Gastrocnemius medialis (tissue), 4 donors: ENCODE data around the gene EIF3B. TPM values are rescaled to one million over a fixed set of nuclear protein-coding genes. Genes with fewer than 3 reads are reported as not detected.
"Not testable (repeated sequence)": the region's sequence is repeated elsewhere in the genome, so short reads cannot be mapped to it uniquely, and the experiment has no call there.

ENCODE experiments used
- ATAC-seq, 2 donors: fragments of 150-250 bp; one replicate each; pipeline ENCODE4 v1.9.1; 2016
- DNase-seq, 2 donors: peaks; one replicate each; pipeline ENCODE4 v3.0.0-alpha.2; 2019
- H3K27ac ChIP-seq, 4 donors: fragments of 200-600 bp; sonication (generic); 1 replicate in 1 of 4; 2 replicates in 3 of 4; pipeline ENCODE4 v1.5.1; 2016 to 2018; ENCODE audit warnings: mild to moderate bottlenecking in 2 of 4, moderate library complexity in 1 of 4
- H3K27me3 ChIP-seq, 3 donors: fragments of 200-600 bp; sonication (generic) in 2 of 3; 1 replicate in 1 of 3; 2 replicates in 2 of 3; pipeline versions ENCODE4 v1.5.1 to v1.6.0; 2016 to 2019; ENCODE audit warnings: mild to moderate bottlenecking in 1 of 3, moderate library complexity in 1 of 3
- H3K36me3 ChIP-seq, 2 donors: fragments of 200-600 bp; sonication (generic) in 1 of 2; one replicate each; pipeline ENCODE4 v1.5.1; 2017 to 2018
- H3K4me1 ChIP-seq, 2 donors: fragments of 200-600 bp; sonication (generic) in 1 of 2; one replicate each; pipeline ENCODE4 v1.5.1; 2016 to 2017; ENCODE audit warnings: mild to moderate bottlenecking in 2 of 2
- H3K4me3 ChIP-seq, 4 donors: fragments of 200-600 bp; sonication (generic) in 3 of 4; 1 replicate in 1 of 4; 2 replicates in 3 of 4; pipeline ENCODE4 v1.5.1; 2016 to 2019; ENCODE audit warnings: mild to moderate bottlenecking in 2 of 4
- H3K9me3 ChIP-seq, 3 donors: fragments of 200-600 bp; sonication (generic) in 2 of 3; 1 replicate in 1 of 3; 2 replicates in 2 of 3; pipeline ENCODE4 v1.5.1; 2016 to 2019
- POLR2A ChIP-seq, 2 donors: fragments of 450-650 bp; IDR thresholded peaks; one replicate each; pipeline ENCODE4 v1.6.1; 2017; ENCODE audit warnings: antibody characterized with exemption in 2 of 2, mild to moderate bottlenecking in 2 of 2, moderate library complexity in 2 of 2
- in situ Hi-C, 4 donors: fragments of 200-750 bp; cut with MboI; loops; one replicate each; pipeline versions ENCODE4 v1.15.0 to v1.8.0; 2017; ENCODE audit warnings: low sequenced_read_pairs in 4 of 4
- intact Hi-C: fragments of 100-400 bp; cut with DNase I; formaldehyde crosslinking; loops from one replicate; pipeline ENCODE4 v1.15.1; 2023; ENCODE audit warnings: low total_unique reads
- total RNA-seq, 4 donors: library from RNA; depleted of rRNA; stranded (reverse); fragments of >200 nt; gene quantifications; one replicate each; pipeline versions ENCODE4 v1.1.0 to v1.2.3, GENCODE V29; 2016
- TF ChIP-seq, protein P1 (sequence below), 5 experiments: fragments of 450-650 bp in 3 of 5; fragments of 200-600 bp in 2 of 5; sonication (generic) in 2 of 5; IDR thresholded peaks in 4 of 5; conservative IDR thresholded peaks in 1 of 5; 1 replicate in 4 of 5; 2 replicates in 1 of 5; pipeline ENCODE4 v1.5.1; 2016 to 2019; ENCODE audit warnings: antibody characterized with exemption in 5 of 5, mild to moderate bottlenecking in 3 of 5, moderate library complexity in 3 of 5

The EIF3B gene
- total RNA-seq, 4 donors from 2014 or later = 105 to 207 (median 195) TPM

DNA sequence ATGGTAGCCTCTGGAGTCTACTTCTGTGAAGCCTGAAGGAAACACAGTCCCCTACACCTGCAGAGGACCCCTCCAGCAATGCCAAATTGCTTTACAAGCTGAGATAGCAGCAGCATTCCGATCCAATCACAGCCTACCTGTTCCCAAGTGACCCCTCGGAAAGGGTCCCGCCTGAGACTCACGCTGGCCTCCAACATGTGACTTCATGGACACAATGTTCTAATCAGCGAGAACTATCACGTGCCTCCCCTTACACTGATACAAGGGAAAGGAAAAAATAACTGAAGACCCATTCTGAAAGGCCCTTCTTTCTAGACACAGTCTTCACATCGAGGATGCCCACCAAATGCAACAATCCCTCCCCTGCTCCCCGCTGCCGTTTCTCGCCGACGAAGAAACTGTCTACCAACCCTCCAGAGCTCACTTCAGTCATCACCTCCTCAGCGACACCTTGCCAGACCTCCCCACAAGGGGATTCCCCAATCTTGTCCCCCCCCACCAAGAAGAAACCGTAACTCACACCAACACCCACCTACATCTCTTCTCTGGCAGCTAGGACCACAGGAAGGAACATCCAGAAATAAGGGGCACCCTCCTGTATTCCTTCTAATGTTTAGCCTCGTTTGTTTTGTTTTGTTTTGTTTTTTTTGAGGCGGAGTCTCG lies 42.2 kb upstream of the EIF3B start:
- TF ChIP-seq, protein P1, sequence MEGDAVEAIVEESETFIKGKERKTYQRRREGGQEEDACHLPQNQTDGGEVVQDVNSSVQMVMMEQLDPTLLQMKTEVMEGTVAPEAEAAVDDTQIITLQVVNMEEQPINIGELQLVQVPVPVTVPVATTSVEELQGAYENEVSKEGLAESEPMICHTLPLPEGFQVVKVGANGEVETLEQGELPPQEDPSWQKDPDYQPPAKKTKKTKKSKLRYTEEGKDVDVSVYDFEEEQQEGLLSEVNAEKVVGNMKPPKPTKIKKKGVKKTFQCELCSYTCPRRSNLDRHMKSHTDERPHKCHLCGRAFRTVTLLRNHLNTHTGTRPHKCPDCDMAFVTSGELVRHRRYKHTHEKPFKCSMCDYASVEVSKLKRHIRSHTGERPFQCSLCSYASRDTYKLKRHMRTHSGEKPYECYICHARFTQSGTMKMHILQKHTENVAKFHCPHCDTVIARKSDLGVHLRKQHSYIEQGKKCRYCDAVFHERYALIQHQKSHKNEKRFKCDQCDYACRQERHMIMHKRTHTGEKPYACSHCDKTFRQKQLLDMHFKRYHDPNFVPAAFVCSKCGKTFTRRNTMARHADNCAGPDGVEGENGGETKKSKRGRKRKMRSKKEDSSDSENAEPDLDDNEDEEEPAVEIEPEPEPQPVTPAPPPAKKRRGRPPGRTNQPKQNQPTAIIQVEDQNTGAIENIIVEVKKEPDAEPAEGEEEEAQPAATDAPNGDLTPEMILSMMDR (IDR thresholded peaks at IDR 0.05 in 4 of 5, conservative IDR thresholded peaks at IDR 0.05 in 1 of 5) = no peak
- no peak for TF ChIP-seq POLR2A (IDR thresholded peaks at IDR 0.05)
- no peak overlapping the region for H3K4me3 ChIP-seq
- no peaks in the 10 kb centered on the region for H3K27me3 ChIP-seq
- H3K9me3 ChIP-seq = no peaks in the 10 kb centered on the region
- no peaks in the 10 kb centered on the region for H3K36me3 ChIP-seq
- in situ Hi-C loops = no loop called here
- intact Hi-C loops = loop anchor here (5.0 kb wide), 2 partner anchors 80 to 245 kb away; partner anchors contain the start of genes BRAT1, IQCE and MAD1L1
- no peaks in the 10 kb centered on the region for H3K4me1 ChIP-seq
- no peak for DNase-seq
- ATAC-seq = no peak
- H3K27ac ChIP-seq = no peak overlapping the region

DNA sequence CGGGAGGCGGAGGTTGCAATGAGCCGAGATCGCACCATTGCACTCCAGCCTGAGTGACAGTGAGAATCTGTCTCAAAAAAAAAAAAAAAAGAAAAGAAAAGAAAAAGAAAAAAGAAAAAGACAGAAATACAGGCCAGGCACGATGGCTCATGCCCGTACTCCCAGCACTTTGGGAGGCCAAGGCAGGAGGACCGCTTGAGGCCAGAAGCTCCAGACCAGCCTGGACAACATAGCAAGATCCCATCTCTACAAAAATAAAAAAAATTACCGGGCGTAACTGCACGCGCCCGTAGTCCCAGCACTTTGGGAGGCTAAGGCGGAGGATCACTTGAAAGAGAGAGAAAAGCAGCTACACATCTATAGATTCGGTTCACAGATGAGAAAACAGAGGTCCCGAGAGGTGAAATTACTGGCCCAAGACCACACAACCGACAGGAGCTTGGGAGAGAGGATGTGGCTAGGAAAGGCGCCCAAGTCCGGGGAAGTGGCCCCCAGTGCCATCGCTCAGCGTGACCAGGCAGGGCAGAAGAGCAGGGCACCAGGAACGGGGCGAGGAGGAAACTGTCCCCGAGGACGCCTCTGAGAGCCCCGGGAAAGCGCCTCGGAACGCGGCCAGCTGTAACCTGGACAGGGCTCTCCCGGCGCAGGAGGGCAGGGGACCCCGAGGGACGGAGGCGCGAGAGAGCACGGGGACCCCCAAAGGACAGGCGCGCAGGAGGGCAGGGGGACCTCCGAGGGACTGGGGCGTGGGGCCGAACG lies 41.0 kb upstream of the EIF3B start:
- TF ChIP-seq POLR2A (IDR thresholded peaks at IDR 0.05) = no peak
- TF ChIP-seq, protein P1 (IDR thresholded peaks at IDR 0.05 in 4 of 5, conservative IDR thresholded peaks at IDR 0.05 in 1 of 5) = no peak
- Histone ChIP-seq H3K27me3 (no peaks in the 10 kb centered on the region), H3K9me3 (no peaks in the 10 kb centered on the region), H3K36me3 (no peaks in the 10 kb centered on the region), H3K4me3 (peak overlapping the region; percentile 75 to 90 (median 78)), H3K4me1 (no peaks in the 10 kb centered on the region), H3K27ac (peak overlapping the region; percentile 63 to 80 (median 74))
- intact Hi-C loops = loop anchor here (1.0 to 5.0 kb wide), 4 partner anchors 41 to 244 kb away; partner anchors contain the start of genes BRAT1, CHST12, EIF3B and IQCE
- peak; percentile 42 to 47 for ATAC-seq
- in situ Hi-C loops = no loop called here
- no peak for DNase-seq

DNA sequence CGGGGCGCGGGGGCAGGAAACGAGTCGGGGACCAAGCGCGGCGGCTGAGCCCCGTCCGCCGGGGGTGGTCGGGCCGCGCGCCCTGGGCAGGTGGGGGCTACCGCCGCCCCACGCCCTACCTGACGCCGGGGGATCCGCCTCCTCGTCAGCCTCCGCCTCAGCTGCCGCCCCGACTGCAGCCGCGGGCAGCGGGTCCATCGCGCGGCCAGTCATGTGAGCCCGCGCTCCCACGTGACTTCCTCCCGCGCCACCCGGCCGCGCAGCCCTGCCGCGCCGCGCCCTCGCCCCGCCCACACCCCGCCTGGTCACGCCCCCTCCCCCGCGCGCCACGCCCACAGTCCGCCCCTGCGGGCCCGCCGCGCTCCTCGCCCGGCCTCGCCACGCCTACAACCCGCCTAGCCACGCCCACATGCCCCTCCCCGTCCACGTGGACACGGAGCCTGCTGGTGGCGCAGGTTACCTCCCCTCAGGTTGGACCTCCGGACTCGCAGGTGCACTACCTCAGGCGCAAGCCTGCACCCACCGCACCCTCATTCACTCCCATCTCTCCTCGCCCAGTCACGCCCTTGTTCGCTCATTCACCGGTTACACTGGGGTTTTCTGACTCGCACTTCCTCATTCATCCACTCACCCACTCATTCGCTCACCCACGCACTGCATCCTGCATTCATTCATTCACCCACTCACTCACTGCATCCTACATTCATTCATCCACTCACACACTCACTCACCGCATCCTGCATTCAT lies 40.2 kb upstream of the EIF3B start, which contains the start of gene SNX8:
TSS of gene SNX8 (minus strand) at position 233 of the 747 bp plus-strand sequence. CDS start at position 213, 20 bp downstream.
- intact Hi-C loops = loop anchor here (1.0 to 5.0 kb wide), 4 partner anchors 40 to 243 kb away; partner anchors contain the start of genes BRAT1, CHST12, EIF3B and IQCE
- Histone ChIP-seq H3K36me3 (no peaks in the 10 kb centered on the region), H3K27ac (peak within 1 kb of the TSS; percentile 63 to 80 (median 74)), H3K9me3 (no peaks in the 10 kb centered on the region), H3K4me3 (peak within 1 kb of the TSS; percentile 75 to 90 (median 78)), H3K27me3 (no peaks in the 10 kb centered on the region), H3K4me1 (no peaks in the 10 kb centered on the region)
- ATAC-seq (peak; percentile 93 to 96), DNase-seq (peak; percentile 80)
- TF ChIP-seq, protein P1 (IDR thresholded peaks at IDR 0.05 in 4 of 5, conservative IDR thresholded peaks at IDR 0.05 in 1 of 5) = peak in 1 of 5 experiments; percentile 6
- TF ChIP-seq POLR2A (IDR thresholded peaks at IDR 0.05) = peak; percentile 44 to 64
- in situ Hi-C loops = no loop called here

DNA sequence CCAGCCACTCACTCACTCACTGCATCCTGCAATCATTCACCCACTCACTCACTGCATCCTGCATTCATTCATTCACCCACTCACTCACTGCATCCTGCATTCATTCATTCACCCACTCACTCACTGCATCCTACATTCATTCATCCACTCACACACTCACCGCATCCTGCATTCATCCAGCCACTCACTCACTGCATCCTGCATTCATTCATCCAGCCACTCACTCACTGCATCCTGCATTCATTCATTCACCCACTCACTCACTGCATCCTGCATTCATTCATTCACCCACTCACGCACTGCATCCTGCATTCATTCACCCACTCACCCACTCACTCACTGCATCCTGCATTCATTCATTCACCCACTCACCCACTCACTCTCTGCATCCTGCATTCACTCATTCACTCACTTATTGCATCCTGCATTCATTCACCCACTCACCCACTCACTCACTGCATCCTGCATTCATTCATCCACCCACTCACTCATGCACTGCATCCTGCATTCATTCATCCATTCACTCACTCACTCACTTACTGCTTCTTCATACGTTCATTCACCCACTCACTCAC lies 39.6 kb upstream of the EIF3B start:
- H3K4me3 ChIP-seq = peak overlapping the region in 3 of 4 donors; percentile 64 to 90 (median 78)
- DNase-seq, H3K4me1 ChIP-seq, H3K36me3 ChIP-seq, H3K9me3 ChIP-seq, ATAC-seq, H3K27ac ChIP-seq, in situ Hi-C loops, H3K27me3 ChIP-seq: not testable (repeated sequence)
- intact Hi-C loops = loop anchor here (1.0 to 5.0 kb wide), 4 partner anchors 39 to 242 kb away; partner anchors contain the start of genes BRAT1, CHST12, EIF3B and IQCE
